ENCODE data around the gene SLFNL1.
A peak's percentile ranks its signal among the peaks of the same experiment; 100 is the strongest.

The SLFNL1 gene

GRCh38 chr1:41019353-41019745 is 2.2 kb downstream of the SLFNL1 start:
- DNase-seq: no peak

- no peak for DNase-seq
These were observed 3.5 kb downstream of the SLFNL1 start for GRCh38 chr1:41018018-41018410.

- DNase-seq: no peak
These were observed 4.1 kb downstream of the SLFNL1 start for GRCh38 chr1:41017141-41018017.

- no peak for DNase-seq
These were observed 5.5 kb downstream of the SLFNL1 start for GRCh38 chr1:41015897-41016470.

GRCh38 chr1:41015281-41015896 is 6.1 kb downstream of the SLFNL1 start:
- no peak for DNase-seq

- no peak for DNase-seq
These were observed 6.7 kb downstream of the SLFNL1 start for GRCh38 chr1:41014871-41015270.

GRCh38 chr1:41013796-41014195 is 7.7 kb downstream of the SLFNL1 start:
- DNase-seq: no peak

- DNase-seq: no peak
These were observed 8.5 kb downstream of the SLFNL1 start for GRCh38 chr1:41013024-41013423.

DNA sequence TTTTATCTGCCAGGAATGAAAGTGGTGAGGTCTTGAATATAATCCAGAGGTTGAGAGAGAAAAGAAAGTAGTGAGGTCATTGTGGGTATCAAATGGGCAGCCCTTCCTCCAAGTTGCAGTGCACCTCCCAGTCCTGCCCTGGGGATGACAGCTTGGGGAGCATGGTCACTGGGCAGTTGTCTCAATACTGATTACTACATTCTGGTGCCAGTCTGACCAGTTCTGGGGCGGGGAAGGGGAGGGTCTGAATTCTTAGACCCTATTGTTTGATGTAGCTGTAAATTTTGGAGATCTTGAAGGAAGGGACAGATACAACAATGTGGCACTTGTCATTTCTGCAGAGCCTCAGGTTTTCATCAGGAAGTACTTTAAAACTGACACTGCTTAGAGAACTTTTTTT is 11.2 kb downstream of the SLFNL1 start:
- no peak for DNase-seq

- no peak for DNase-seq
These were observed 12.1 kb downstream of the SLFNL1 start for GRCh38 chr1:41009466-41009865.

- DNase-seq: no peak
These were observed 14.3 kb downstream of the SLFNL1 start for GRCh38 chr1:41006942-41007865.

DNA sequence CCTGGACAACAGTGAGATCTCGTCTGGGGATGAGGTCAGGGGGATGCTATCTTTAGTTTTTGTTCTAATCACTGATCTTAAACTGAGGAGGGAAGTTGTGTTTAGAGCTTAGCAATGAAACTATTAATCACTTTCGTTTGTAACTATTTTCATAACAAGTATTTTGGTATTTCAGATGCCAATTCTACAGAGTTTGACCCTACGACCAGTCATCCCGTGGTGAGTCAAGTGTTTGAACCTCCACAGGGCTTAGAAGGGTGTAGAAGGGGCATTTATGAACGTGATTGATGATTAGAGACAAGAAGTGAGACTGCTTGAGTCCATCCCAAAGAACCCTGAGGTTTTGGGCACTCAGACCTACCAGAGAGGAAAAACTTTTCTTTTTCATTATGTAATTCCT is 15.6 kb downstream of the SLFNL1 start:
- DNase-seq: no peak

- DNase-seq: peak; percentile 72
These were observed 17.8 kb downstream of the SLFNL1 start for GRCh38 chr1:41003640-41004220.

GRCh38 chr1:41003127-41003639 is 18.3 kb downstream of the SLFNL1 start:
- DNase-seq: no peak

DNA sequence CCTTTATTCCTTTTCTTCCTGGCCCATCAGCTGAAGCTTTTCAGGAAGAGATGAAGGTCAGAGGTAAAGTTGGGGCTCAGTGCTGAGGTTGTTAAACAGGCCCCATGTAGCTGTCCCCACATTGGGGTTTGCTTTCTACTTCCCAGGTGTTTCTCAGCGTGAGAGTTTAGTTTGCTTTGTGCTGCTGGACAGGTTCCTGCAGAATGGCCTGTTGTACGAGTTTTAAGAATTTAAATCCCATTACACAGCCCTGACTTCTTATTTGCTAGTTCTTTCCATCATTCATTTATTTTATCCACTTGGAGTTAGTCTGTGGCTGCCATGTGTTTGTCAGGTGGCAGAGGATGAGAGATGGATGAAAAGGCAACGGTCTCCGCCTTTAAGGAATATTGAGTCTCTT is 22.9 kb downstream of the SLFNL1 start:
- DNase-seq: no peak

GRCh38 chr1:40997096-40997495 is 24.4 kb downstream of the SLFNL1 start:
- DNase-seq: no peak

GRCh38 chr1:40989066-40989465 is 32.5 kb downstream of the SLFNL1 start:
- no peak for DNase-seq

DNA sequence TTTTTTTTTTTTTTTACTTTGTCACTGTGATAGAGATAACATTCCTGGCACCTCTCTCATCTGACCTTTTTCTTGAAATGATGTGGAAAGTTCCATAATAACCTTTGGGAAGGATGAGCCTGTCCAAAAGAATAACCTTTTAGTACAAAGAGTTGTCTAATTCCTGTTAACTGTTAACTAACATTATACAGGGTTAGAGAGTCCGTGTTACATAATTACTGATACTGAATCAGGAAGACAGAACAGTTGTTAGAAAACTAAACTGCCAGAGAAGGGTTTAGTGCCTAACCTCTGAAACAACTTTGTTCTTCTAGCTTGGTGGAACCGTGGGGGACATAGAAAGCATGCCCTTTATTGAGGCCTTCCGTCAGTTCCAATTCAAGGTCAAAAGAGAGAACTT is 33.2 kb downstream of the SLFNL1 start:
- no peak for DNase-seq

- no peak for DNase-seq
These were observed 33.9 kb downstream of the SLFNL1 start for GRCh38 chr1:40987439-40988276.

DNA sequence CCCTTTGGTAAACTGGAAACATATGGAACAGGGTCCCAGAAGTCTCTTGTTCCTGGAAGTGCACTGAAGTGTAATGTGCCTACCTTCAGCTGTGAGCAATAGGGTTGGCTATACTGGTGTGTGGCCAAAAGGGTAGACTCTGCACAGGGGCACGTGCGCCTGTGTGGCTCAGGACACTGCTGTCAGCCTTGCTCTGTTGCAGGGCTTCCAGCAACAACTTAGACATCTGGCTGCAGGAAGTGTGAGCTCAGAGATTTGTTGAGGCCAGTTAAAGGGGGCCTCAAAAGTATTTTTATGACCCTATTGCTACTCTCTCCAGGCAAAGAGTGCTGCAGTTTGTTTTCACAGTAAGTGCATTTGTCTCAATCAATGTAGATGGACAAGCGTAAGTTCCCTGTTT is 34.6 kb downstream of the SLFNL1 start:
- DNase-seq: no peak

- DNase-seq: no peak
These were observed 35.2 kb downstream of the SLFNL1 start for GRCh38 chr1:40986328-40986783.

Data from NCI-H524 treated with DMSO at 0.1 percent for 48 hours (cell line).